Bronchial epithelial cell (primary cell): Measurements from ENCODE around the gene ZNF432. TPM values are rescaled to one million over a fixed set of nuclear protein-coding genes. Genes with fewer than 3 reads are reported as not detected.

Source experiments
- DNase-seq: peaks from one replicate; pipeline ENCODE4 v3.0.0-alpha.2; 2010; ENCODE audit warnings: low read depth
- FAIRE-seq: peaks from 2 replicates; lab custom pipeline; 2011; peaks lifted over from hg19 to GRCh38; lab: Jason Lieb, UNC
- H3K27me3 ChIP-seq: 2 replicates; pipeline ENCODE4 v1.5.1; 2011; ENCODE audit warnings: low read length; ENCODE audit not compliant: control insufficient read depth, insufficient read depth
- H3K36me3 ChIP-seq: 2 replicates; pipeline ENCODE4 v1.5.1; 2011; ENCODE audit warnings: low read length; ENCODE audit not compliant: control insufficient read depth, insufficient read depth
- H3K4me3 ChIP-seq: 2 replicates; pipeline ENCODE4 v1.5.1; 2011; ENCODE audit warnings: mild to moderate bottlenecking, low read depth, low read length, control low read depth
- total RNA-seq: library from RNA; depleted of rRNA; stranded (reverse); fragments of >200 nt; gene quantifications from 2 replicates; pipeline ENCODE4 v1.2.1, GENCODE V29; 2014
- TF ChIP-seq, protein P1 (sequence below): IDR thresholded peaks from 2 replicates; pipeline ENCODE4 v1.5.1; 2011; ENCODE audit warnings: mild to moderate bottlenecking, moderate library complexity, low read length, control low read depth, inconsistent platforms; ENCODE audit not compliant: insufficient read depth, severe bottlenecking

ZNF432 gene
- total RNA-seq, 1 donor from 2014 or later = 8.2 TPM

DNA sequence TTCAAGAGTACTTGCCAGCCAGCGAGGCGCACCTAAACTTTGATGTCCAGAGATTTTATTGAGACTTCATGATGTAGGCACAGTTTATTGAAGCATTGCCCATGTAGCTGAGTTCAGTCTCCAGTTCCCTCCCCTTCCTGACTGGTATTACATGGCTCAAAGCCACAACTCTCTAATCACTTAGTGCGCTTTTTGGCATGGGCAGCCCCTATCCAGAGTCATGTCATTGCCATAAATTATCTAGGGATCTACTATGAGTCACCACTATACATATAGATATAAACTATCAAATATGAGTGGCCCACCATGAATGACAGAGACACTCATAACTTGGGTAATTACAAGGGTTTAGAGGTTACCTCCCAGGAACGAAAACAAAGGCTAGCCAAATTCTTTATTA lies 28.1 kb downstream of the ZNF432 start:
- H3K4me3 ChIP-seq = no peak overlapping the region
- peaks cover 12% of the 10 kb centered on the region for H3K36me3 ChIP-seq
- TF ChIP-seq, protein P1, sequence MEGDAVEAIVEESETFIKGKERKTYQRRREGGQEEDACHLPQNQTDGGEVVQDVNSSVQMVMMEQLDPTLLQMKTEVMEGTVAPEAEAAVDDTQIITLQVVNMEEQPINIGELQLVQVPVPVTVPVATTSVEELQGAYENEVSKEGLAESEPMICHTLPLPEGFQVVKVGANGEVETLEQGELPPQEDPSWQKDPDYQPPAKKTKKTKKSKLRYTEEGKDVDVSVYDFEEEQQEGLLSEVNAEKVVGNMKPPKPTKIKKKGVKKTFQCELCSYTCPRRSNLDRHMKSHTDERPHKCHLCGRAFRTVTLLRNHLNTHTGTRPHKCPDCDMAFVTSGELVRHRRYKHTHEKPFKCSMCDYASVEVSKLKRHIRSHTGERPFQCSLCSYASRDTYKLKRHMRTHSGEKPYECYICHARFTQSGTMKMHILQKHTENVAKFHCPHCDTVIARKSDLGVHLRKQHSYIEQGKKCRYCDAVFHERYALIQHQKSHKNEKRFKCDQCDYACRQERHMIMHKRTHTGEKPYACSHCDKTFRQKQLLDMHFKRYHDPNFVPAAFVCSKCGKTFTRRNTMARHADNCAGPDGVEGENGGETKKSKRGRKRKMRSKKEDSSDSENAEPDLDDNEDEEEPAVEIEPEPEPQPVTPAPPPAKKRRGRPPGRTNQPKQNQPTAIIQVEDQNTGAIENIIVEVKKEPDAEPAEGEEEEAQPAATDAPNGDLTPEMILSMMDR = no peak
- no peaks in the 10 kb centered on the region for H3K27me3 ChIP-seq
- DNase-seq = no peak
- FAIRE-seq = no peak

DNA sequence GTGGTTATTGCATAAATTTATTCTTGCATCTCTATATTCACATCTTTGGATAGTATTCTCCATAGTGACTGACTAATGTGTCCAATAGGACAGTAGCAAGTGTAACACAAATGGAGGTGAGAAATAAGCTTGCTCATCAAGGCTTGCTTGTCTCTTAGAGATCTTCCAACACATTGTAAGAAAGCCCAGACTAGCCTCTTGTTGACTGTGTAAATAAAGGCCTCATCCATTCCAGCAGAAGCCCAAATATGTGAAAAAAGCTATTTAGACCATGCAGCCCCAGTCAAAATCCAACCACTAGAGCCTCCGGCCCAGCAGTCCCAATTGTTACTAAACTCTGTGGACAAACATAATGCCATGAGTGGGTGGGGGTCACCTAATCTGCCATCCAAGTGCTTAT lies 38.0 kb downstream of the ZNF432 start:
- FAIRE-seq (no peak), DNase-seq (no peak)
- no peaks in the 10 kb centered on the region for H3K27me3 ChIP-seq
- H3K4me3 ChIP-seq = no peak overlapping the region
- H3K36me3 ChIP-seq = no peaks in the 10 kb centered on the region
- TF ChIP-seq, protein P1 = no peak

DNA sequence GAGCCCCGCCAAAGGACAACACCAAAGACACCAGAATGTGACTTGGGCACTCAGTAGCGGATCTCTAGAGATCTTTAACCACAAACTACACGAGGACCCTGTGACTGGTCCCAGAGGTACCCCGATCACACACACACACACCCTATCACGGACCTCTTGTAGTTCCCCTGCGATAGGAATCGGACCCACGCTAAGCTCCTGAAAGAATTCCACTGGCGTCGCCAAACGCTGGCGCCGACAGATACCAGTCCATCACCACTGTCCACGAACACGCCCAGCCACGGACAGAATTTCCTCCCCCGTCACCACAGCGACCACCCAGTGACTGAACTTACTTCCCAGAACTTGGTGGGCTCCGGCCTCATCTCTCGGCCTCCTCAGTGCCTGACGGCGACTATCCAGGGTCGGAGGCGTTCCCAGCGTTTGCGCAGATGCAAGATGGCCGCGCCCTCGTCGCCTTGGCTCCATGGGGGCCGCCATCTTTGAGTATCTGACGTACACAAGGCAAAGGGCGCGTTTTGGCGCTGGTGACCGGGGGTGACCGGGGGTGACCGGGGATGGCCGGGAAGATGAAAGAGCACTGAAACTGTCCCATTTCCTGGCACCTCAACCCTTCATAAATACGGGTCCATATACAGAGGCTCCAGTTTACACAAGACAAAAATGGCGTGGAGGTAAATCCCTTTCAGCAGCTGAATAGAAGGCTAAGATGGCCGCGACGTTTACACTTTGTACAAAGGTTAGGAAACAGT lies 40.7 kb downstream of the ZNF432 start, which contains the start of gene ZNF615:
TSS of gene ZNF615 (minus strand) at position 406 of the 752 bp plus-strand sequence. CDS start 4,500 bp downstream, outside the sequence.
- H3K4me3 ChIP-seq = peak within 1 kb of the TSS; percentile 94
- TF ChIP-seq, protein P1 = no peak
- H3K36me3 ChIP-seq = peaks cover 2% of the 10 kb centered on the region
- no peak for FAIRE-seq
- peak; percentile 57 for DNase-seq
- no peaks in the 10 kb centered on the region for H3K27me3 ChIP-seq

DNA sequence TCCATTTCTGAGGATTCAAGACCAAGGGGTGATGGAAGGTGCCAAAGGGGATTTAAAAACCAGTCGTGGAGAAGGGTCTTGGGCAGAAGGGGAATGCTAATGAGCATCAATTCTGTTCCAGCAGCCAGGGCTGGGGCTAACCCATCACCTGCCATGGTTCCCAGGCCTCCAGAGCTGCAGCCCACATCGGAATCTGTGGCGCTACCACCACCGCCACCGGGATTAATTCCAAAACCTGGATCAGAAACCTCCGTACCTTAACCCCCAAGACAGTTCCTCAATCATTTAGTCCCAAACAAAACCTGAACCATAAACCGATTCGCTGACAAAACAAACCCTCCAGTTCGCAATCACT lies 41.2 kb downstream of the ZNF432 start:
- Histone ChIP-seq H3K27me3 (no peaks in the 10 kb centered on the region), H3K36me3 (peaks cover 2% of the 10 kb centered on the region), H3K4me3 (peak overlapping the region; percentile 94)
- no peak for FAIRE-seq
- DNase-seq = no peak
- TF ChIP-seq, protein P1 = no peak

DNA sequence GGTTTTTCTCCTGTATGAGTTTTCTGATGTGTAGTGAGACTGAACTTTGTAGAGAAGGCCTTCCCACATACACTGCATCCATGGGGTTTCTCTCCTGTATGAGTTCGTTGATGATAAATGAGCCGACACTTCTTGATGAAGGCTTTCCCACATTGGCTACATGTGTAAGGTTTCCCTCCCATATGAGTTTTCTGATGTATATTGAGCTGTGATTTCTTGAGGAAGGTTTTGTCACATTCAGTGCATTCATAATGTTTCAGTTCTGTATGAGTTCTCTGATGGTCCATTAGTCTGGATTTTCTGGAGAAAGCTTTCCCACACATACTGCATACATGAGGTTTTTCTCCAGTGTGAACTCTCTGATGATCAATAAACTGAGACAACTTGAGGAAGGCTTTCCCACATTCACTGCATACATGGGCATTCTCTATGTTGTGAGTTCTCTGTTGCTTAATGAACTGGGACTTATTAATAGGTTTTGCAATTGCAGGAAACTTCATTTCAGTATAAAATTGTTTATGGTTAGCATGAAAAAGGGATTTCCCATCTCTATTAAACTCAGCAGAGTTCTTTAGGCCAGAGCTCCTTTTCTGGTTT lies 54.5 kb downstream of the ZNF432 start:
- no peaks in the 10 kb centered on the region for H3K36me3 ChIP-seq
- FAIRE-seq (peak; percentile 28), DNase-seq (no peak)
- H3K27me3 ChIP-seq = no peaks in the 10 kb centered on the region
- TF ChIP-seq, protein P1 = no peak
- H3K4me3 ChIP-seq = no peak overlapping the region

DNA sequence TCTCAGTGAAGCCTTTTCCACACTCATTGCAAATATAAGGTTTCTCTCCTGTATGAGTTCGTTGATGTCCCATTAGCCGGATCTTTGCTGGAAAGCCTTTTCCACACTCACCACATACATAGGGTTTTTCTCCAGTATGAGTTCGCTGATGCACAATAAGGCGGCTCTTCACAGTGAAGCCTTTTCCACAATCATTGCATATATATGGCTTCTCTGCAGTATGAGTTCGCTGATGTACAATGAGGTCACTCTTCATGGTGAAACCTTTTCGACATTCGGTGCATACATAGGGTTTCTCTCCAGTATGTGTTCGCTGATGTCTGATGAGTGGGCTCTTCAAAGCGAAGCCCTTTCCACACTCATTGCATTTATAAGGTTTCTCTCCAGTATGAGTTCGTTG lies 55.2 kb downstream of the ZNF432 start:
- no peak for FAIRE-seq
- no peak overlapping the region for H3K4me3 ChIP-seq
- H3K36me3 ChIP-seq = no peaks in the 10 kb centered on the region
- TF ChIP-seq, protein P1 = no peak
- H3K27me3 ChIP-seq = no peaks in the 10 kb centered on the region
- no peak for DNase-seq
